HK-2 (cell line): ENCODE data around the gene PHF23.

Experiments used
- DNase-seq: peaks from one replicate; pipeline ENCODE4 v3.0.0-alpha.2; 2018; ENCODE audit not compliant: unreplicated experiment

PHF23 gene

GRCh38 chr17:7219812-7220592, 19.3 kb downstream of the PHF23 start, which contains the start of the genes ACADVL and DLG4:
Gene ACADVL (plus strand): TSS chr17:7219938. CDS start chr17:7219985, 47 bp downstream.
Gene DLG4 (minus strand): TSS chr17:7219836.
- DNase-seq = peak; percentile 93

DNA sequence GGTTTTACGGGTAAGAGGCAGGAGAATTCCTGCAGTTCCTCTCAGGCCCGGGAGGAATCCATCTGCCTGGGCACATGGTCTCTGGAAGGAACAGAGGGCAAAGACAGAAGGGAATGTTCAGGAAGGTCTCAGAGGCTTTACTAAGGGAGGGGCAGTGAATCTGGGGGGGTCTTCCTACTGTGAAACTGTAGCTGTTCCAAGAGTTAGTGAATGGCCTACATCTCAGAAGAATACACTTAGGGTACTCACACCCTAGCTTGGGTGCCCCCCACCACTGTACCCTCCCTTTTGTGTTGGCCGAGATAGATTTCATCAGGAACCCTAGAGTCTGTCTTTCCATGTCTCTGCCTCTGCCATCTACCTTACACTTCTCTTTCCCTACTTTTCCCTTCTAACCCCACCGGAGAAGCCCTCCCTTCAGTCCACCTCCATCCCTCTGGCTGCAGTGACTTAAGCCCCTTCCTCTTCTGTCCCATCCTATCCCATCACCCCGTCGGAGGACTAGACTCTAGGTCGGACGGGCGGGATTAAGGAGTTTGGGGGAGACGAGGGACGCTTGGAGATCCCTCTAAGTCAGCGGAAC, 19.9 kb downstream of the PHF23 start:
- no peak for DNase-seq

- no peak for DNase-seq
These were observed 20.5 kb downstream of the PHF23 start for GRCh38 chr17:7218758-7219157.

- no peak for DNase-seq
These were observed 21.1 kb downstream of the PHF23 start for GRCh38 chr17:7218166-7218565.

- DNase-seq = no peak
These were observed 21.9 kb downstream of the PHF23 start for GRCh38 chr17:7217113-7217987.

GRCh38 chr17:7216242-7217112, 22.8 kb downstream of the PHF23 start:
- DNase-seq = no peak

- DNase-seq = no peak
These were observed 23.5 kb downstream of the PHF23 start for GRCh38 chr17:7215652-7216180.

DNA sequence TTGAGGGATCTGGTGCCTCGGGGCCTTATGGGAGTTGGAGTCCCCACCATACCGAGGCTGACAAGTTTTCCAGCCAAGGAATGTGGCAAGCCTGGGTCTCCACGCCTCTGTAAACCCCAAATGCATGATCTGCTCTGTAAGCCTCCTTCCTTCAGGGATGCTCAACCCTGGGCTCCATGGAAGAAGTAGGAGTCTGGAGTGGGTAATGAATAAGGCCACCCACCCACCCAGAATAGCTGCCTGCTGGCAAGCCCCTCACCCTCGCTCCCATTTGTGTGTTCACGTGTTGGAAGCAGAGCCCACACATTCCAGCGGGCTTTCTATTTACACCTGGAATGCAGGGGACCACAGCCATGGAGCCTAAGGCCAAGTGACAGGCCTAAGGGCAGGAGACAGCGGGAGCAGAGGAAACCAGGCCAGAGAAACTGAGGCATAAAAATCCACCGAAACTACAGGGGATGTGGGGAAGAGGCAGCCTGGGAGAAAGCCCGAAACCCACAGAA, 24.1 kb downstream of the PHF23 start:
- DNase-seq = no peak

DNA sequence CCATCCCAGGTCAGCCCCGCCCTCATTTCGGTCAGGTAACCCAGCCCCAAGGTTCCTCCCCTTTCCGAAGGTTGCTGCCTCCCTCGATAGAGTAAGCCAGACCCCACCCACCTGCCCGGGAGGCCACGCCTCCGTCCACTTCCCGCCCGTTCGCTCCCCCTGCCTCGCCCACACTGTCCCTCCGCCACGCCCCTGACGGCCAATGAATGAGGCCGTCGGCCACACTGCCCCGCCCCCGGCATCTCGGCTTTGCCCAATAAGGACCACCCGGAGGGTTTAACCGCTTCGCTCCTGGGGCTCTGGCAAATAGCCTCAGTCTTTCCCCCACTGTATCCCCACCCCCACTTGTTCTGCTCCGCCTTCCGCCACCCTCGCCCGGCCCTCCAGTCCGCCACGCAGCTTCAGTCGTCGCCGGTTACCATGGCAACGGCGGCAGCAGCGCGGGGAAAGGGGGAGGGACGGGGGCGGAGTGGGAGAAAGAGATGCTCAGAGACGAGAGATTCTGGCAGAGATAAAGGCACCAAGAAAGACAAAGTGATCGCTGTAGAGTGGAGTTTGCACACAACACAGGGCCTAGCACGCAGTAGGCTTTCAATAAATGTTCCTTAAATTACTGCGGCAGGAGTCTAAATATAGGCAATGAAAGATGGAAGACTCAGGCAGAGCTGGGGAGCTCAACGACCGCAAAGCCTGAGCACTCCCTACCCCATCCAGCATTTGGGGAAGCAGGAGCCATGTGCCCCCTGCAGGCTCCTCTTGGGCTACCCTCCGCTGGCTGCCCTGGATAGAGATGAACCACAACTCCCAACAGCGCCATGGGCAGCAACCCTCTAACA, 24.7 kb downstream of the PHF23 start:
- DNase-seq = peak; percentile 96

GRCh38 chr17:7213895-7214299, 25.4 kb downstream of the PHF23 start:
- DNase-seq = no peak

DNA sequence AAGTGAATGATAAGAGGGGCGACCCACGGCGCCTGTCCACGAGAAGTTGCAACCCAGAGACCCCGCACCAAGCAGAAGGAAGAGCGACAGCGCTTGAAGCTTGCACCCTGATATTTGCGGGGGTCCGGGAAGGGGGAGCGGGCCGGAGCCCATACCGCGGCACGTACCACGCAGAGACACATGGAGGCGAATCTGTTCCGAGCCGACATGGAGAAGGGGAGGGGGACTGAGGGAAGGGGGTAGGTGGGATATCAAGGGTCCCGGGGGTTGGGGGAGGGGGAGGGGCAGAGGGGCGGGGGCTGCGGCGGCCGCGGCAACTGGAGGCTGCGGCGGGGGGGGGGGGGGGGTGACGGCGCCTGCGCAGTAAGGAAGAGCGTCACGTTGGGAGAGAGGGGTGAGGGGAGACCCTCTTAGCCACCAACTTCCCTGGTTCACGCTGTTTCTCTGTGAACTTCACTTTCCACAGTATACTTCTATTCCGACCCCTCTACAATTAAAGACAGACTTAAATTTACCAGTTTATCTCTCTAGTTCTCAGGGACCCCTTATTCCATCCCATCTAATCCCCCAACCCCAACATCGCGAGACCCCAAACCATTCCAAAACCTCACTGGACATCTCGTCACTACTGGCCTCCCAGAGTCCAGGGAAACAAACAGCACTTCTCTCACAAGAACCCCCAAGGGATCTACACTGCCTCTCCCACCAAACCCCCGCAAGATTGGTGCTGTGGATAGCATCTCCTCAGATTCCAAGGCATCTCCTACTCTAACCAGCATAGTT, 27.6 kb downstream of the PHF23 start:
- no peak for DNase-seq

DNA sequence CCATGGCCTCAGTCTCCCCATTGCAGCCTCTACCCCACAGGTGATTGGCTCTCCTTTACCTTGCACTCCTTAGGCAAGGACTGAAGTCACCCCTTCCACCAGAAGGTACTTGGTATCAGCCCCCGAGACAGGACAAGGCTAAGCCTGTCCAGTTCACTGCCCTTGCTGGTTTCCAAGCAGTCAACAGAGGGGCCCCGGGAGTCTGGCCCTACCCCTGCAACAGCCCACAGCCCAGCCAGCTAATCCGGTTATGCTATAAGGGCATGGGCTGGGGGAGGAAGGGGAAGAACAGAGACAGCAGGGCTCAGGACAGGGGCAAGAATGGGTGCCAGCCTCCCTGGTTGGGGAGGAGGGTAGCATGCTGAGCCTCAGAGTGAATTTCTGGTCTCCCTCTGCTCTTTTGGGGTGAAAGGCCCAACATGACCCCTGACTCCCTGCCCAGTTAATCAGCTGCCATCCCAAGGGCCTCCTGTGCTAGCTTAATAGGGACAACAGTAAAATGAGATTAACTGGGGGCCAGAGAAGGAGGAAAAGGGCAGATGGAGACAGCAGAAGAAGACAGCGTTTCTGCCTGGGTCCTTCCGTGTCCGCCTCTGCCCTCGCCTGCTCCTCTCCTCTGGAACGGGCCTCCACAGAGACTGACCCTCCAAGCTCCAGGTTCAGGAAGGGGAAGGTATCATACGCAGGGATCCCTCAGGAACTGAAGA, 30.4 kb downstream of the PHF23 start:
- DNase-seq = no peak

DNA sequence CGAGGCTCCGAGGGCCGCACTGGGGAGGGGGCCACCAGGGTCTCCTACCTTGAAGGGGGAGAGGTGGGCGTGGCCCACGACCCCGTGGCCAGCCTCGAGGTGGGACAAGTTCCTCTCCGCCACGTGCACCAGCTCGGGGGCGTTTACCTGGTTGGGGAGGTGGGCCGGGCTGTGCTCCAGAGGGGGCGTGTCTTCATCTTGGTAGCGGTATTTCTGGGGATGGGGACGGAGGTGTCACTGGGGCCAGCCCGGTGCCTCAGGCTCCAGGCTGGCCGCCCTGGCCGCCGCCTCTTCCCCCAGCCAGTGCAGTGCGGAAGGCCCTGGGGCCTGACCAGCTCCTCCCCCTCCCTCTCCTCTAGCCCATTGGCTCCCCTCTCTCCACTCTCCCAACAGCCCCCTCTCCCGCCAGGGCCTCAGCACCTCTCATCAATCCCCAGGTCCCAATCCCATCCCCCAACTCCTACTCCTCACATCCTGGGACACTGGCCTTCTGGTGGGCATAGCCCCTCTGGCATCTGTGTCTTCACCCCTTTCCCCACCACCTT, 31.2 kb downstream of the PHF23 start:
- no peak for DNase-seq

GRCh38 chr17:7207120-7208001, 31.9 kb downstream of the PHF23 start:
- no peak for DNase-seq

DNA sequence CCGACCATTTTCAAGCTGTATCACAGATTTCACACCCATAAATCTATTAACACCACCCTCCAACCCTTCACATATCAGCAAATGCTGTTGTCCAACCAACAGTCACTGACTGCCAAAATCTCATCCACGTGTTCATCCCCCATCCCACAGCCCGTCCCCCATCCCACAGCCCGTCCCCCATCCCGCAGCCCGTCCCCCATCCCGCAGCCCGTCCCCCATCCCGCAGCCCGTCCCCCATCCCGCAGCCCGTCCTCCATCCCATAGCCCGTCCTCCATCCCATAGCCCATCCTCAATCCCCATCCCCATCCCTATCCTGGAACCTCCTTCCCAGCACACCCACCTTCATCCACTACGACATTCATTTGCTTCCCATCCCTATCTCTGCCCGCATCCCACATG, 33.7 kb downstream of the PHF23 start:
- no peak for DNase-seq

DNA sequence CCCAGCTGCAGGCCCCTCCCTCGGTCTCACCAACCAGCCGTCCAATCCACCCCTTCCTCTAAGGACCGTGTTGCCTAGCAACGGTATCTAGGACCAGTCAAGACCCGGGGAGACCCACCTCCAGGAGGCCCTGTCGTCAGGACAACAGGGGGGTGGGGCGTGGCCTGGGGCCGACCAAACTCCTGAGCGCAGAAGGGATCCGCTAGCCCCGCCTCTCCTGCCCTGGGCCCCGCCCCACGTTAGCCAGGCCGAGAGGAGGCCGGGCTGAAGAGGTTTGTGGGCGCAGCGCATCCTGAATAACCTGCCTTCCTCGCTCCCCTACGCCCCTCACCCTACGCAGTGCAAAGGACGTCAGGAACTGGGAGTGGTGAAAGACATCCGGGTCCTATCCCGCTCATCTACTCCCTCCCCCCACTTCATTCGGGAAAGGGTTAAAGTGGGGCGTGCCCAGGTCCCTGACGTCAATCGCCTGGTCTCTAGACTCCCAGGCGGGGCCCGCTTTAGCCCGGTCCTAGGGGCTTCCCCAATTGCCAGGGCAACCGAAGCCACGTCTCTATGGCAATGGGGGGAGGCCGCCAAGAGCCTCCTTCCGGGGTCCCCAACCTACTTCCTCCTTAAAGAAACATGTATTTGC, 34.3 kb downstream of the PHF23 start:
- no peak for DNase-seq

DNA sequence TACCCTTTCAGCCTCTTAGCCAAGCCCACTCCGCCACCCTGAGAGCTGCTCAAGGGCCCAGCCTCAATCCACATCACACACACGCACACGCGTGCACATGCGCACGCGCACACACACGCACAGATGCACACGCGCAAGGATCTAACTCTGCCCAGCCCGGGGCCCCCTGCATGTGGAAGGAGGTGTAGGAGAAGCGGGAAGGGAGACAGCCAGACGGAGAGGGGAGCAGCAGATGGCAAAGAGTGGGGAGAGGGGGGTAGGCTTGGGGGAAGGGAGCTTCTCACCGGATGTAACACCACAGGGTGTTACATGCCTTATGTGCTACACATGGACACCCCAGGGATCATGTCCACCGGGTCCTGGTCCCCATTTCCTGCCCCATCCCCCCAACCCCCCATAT, 34.9 kb downstream of the PHF23 start:
- DNase-seq = no peak
